GM12875 (cell line): ENCODE results near the gene TRPM5.

Experiments
- H3K4me3 ChIP-seq: one replicate; pipeline ENCODE4 v1.5.1; 2011; ENCODE audit warnings: low read depth, low read length, control low read depth
- TF ChIP-seq, protein P1 (sequence below): IDR thresholded peaks from 2 replicates; pipeline ENCODE4 v1.5.1; 2011; ENCODE audit warnings: low read depth, mild to moderate bottlenecking, control low read depth, inconsistent platforms, low read length, moderate library complexity, borderline replicate concordance; ENCODE audit not compliant: insufficient read depth

TRPM5 gene

DNA sequence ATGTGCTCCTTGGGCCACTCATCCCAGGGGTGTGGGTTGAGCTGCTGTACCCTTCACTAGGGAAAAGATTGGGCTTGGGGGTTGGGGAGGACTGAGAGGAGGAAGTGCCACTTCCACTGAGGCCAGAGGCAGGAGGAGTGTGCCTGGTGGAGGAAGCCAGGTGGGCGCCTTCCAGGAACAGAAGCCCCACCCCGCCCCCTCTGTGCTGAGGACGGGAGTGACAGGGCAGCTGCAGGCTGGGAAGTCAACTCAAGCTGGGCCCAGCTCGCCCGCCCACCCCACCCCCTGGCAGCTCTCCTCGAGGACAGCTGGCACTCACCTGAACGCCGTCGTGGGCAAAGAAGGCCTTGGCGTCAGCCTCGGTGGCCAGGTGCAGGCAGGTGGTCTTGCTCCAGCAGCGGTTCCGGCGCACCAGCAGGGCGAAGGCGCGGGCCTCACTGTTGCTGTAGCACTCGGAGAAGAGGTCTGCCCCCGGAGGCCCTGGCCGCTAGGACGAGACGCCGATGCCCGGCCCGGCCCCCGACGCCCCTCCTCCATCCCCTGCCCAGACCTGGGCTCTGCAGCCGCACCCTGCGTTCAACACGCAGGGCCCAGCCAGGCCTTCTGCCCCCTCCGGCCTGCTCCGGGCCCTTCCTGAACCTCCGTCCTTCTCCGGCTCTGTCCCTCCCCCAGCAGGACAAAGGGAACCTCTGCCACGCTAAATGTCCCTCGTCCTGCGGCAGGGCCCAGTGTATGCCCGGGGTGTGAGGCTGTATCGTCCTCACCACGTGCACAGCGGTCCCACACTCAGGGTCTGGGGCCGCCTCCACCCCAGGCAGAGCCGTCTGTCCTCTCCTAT lies 30.4 kb downstream of the TRPM5 start:
- no peak overlapping the region for H3K4me3 ChIP-seq
- TF ChIP-seq, protein P1, sequence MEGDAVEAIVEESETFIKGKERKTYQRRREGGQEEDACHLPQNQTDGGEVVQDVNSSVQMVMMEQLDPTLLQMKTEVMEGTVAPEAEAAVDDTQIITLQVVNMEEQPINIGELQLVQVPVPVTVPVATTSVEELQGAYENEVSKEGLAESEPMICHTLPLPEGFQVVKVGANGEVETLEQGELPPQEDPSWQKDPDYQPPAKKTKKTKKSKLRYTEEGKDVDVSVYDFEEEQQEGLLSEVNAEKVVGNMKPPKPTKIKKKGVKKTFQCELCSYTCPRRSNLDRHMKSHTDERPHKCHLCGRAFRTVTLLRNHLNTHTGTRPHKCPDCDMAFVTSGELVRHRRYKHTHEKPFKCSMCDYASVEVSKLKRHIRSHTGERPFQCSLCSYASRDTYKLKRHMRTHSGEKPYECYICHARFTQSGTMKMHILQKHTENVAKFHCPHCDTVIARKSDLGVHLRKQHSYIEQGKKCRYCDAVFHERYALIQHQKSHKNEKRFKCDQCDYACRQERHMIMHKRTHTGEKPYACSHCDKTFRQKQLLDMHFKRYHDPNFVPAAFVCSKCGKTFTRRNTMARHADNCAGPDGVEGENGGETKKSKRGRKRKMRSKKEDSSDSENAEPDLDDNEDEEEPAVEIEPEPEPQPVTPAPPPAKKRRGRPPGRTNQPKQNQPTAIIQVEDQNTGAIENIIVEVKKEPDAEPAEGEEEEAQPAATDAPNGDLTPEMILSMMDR: no peak

DNA sequence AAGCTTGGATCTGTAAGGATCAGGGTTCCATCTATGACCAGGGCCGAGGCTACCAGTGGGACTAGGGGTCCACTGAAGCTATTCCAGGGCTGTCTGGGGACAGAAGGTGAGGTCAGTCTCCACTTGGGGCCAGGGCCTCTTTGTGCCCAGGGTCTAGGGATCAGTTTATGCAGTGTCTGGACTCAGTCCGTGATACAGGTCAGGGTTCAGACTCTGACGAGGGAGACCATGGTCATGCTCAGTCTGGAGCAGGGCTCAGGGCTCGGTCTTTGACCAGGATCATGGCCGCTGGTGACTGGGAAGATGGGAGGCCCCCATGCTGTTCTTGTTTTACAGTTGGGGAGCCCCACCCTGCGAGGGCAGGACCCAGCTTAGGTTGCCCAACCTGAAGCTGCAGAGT lies 32.0 kb downstream of the TRPM5 start:
- TF ChIP-seq, protein P1: no peak
- H3K4me3 ChIP-seq: no peak overlapping the region

DNA sequence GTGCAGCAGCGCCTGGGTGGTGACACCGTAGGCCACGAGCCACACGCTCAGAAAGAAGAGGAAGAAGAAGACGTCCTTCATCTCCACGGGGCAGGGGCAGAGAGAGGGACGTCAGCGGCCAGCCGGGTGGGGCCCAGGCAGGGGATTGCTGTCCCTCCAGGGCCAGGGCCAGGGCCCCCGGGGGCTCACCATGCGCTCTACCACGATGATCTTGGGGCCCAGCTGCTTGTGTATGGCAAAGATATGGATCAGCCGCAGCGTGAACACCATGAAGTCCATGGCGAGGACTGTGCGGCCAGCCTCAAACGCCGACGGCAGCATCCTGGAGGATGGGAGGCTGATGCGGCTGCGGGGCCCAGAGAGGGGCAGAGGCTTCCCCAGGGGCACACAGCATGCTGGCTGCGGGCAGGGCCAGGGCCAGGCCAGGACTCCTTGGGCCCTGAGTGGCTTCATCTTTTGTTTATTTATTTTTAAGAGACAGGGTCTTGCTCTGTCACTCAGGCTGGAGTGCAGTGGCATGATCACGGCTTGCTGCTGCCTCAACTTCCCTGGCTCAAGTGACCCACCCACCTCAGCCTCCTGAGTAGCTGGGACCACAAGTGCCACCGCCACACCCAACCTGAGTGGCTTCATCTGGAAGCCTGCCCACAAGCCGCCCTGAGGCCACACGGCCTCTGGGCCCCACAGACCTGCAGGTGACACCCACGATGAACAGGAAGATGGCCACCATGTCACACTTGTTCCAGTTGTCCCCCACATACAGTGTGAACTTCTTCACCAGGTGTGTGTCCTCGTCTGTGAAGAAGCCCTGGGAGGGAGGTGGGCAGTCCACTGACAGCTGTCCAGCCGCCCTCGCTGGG lies 32.6 kb downstream of the TRPM5 start:
- no peak overlapping the region for H3K4me3 ChIP-seq
- TF ChIP-seq, protein P1: no peak

DNA sequence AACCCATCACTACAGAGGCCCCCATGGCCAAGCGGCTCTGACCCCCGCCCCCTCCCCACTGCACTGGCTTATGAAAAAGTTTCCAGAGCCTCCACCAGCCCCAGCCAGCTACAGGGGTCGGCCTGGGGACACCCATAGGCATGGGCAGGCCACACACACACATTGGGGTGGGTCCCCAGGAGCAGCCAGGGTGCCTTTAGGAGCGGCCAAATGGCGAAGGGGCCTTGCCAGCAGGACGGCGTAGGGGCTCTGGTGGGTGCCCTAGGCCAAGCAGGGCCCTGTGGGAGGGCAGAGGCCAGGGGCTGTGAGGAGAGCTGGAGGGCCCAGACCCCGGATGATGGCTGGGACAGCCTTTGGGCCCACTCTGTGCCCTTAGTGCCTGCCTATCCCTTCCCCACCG lies 33.7 kb downstream of the TRPM5 start:
- H3K4me3 ChIP-seq: no peak overlapping the region

DNA sequence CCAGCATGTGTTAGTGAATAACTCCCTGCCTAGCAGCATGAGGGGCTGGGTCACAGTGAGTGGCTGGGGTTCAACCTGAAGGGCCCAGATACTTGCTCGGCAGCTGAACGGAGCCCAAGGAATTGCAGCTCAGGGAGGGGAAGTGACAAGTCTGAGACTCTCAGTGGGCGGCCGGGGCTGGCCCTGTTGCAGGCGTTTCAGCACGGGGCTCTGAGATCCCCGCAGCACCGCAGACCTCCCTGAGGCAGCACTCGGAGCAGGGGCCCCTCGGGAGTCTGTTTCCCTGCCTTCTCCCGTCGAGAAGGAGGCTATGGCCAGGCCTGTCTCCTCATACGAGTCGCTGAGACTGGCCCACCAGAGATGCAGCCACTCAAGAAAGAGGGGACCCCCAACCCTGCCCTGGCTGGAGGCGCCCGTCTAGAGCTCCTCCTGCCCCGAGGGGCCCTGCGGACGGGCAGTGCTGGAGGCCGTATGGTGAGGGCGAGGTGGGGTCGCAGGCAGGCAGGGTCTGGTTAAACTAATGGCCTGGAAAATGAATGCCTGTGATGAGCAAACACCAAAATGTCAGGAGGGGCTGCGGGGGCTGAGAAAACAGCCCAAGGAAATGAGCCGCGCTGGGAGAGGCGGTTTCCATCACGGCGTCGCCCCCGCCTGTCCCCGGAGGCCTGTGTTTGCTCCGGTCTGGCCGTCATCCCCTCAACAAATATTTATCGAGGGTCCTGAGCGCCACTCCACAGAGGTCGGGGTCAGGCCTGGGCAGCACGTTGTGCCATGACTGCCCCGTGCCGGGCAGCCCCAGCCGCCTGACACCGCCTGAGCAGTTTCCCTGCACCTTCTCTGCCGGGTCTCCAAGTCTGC lies 34.5 kb downstream of the TRPM5 start:
- H3K4me3 ChIP-seq: no peak overlapping the region
- TF ChIP-seq, protein P1: no peak

More for the DNA sequence above, 33.7 kb downstream of the TRPM5 start:
- TF ChIP-seq, protein P1: no peak

DNA sequence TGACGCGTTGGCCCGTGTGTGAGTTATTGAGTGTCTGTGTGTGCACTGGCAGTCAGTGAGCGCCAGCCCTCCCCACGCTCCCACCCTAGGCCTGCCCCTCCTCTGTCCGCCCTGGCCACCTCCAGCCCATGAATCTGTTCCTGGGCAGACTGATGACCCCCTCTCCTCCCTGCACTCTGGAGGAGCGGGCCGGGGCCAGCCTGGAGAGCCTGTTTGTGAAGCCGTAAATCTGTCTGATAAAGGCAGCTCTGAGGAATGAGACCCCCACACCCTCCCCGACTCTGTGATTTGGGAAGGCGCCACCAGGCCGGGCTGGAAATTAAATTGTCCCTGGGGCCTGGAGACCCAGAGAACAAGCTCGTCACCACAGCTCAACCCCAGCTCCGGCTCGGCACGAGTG lies 35.2 kb downstream of the TRPM5 start:
- no peak overlapping the region for H3K4me3 ChIP-seq
- TF ChIP-seq, protein P1: no peak
